Measurements from ENCODE around the gene CEP112. TPM values are rescaled to one million over a fixed set of nuclear protein-coding genes. Genes with fewer than 3 reads are reported as not detected.

Gene CEP112
- polyA plus RNA-seq, 4 donors: 14.2 to 20.3 (median 14.3) TPM

- no peak for DNase-seq (ENCODE audit: low read depth in 4 of 4, low spot score in 2 of 4)
Observed at GRCh38 chr17:66000216-66000615, 191.7 kb downstream of the CEP112 start.

GRCh38 chr17:65998675-65999074 lies 193.3 kb downstream of the CEP112 start:
- no peak for DNase-seq (ENCODE audit: low read depth in 4 of 4, low spot score in 2 of 4)

GRCh38 chr17:65994679-65995078 lies 197.3 kb downstream of the CEP112 start:
- no peak for DNase-seq (ENCODE audit: low read depth in 4 of 4, low spot score in 2 of 4)

GRCh38 chr17:65994114-65994513 lies 197.8 kb downstream of the CEP112 start:
- DNase-seq (ENCODE audit: low read depth in 4 of 4, low spot score in 2 of 4): no peak

- DNase-seq (ENCODE audit: low read depth in 4 of 4, low spot score in 2 of 4): no peak
Observed at GRCh38 chr17:65990593-65990992, 201.3 kb downstream of the CEP112 start.

- DNase-seq (ENCODE audit: low read depth in 4 of 4, low spot score in 2 of 4): no peak
Observed at GRCh38 chr17:65988451-65988850, 203.5 kb downstream of the CEP112 start.

DNA sequence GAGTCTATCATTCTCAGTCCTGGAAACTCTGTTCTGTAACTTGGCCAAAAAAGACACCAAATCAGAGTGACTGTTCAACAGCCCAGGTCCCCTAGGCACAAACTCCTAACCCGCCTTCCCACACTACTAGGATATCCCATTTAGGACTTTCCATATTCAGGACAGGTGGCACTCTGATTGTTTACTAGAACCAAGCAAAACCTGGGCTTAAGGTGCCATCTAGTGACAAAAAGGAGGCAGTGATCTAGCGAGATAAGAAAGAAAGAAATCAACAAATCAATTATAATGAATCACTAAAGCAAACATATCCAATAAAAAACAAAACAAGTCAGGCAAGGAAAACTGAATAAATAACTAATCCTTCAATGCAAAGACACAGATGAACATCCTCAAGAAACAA lies 203.9 kb downstream of the CEP112 start:
- no peak for DNase-seq (ENCODE audit: low read depth in 4 of 4, low spot score in 2 of 4)

GRCh38 chr17:65985571-65985970 lies 206.4 kb downstream of the CEP112 start:
- DNase-seq (ENCODE audit: low read depth in 4 of 4, low spot score in 2 of 4): no peak

GRCh38 chr17:65984299-65984698 lies 207.6 kb downstream of the CEP112 start:
- no peak for DNase-seq (ENCODE audit: low read depth in 4 of 4, low spot score in 2 of 4)

DNA sequence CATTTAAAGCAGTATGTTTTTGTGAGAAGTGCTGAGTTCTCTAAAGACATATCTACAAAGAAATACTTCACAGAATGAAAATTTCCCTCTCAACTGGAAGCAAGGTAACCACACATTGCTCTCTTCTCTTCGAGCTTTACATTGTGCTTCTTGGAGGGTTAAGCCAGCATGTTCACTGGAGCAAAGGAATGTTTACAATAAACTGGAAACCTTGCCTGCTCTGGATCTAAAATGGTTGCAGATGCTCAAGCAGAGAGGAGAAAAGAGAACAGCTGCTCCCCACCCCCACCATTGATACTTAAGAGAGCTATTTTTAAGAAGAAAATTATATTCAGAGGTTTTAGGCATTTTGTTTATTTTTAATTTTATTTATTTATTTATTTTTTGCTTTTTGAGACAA lies 213.1 kb downstream of the CEP112 start:
- no peak for DNase-seq (ENCODE audit: low read depth in 4 of 4, low spot score in 2 of 4)

GRCh38 chr17:65977041-65977440 lies 214.9 kb downstream of the CEP112 start:
- DNase-seq (ENCODE audit: low read depth in 4 of 4, low spot score in 2 of 4): no peak

- no peak for DNase-seq (ENCODE audit: low read depth in 4 of 4, low spot score in 2 of 4)
Observed at GRCh38 chr17:65975878-65976277, 216.1 kb downstream of the CEP112 start.

- no peak for DNase-seq (ENCODE audit: low read depth in 4 of 4, low spot score in 2 of 4)
Observed at GRCh38 chr17:65973237-65973636, 218.7 kb downstream of the CEP112 start.

GRCh38 chr17:65967372-65967771 lies 224.6 kb downstream of the CEP112 start:
- DNase-seq (ENCODE audit: low read depth in 4 of 4, low spot score in 2 of 4): no peak

DNA sequence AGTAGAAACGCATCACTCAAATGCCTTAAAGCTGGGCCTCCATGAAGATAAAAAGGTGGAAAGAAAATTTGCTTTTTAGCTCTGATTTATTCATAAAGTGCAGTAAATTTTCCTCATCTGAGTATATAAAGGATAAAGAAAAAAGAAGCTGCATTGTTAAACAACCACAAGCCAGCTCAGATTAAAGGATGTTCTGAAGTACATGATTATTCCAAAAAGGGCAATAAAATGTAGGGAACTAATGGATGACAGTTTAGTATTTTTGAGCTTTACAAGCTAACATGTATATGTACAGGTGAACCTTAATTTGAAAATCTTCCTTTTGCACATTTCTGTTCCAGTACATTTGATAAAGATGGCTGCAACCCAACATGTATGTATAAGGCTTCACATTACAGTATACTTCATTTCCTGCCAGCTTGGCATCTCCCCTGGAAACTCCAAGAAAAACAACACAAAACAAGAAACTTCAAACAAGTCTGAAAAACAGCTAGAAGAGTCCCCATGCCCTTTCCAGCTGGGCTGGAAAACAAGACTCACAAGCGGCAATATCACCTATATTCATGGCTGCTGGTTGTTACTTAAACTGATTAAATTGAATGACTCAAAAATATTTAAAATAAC lies 225.7 kb downstream of the CEP112 start:
- DNase-seq (ENCODE audit: low read depth in 4 of 4, low spot score in 2 of 4): no peak

GRCh38 chr17:65963179-65963578 lies 228.8 kb downstream of the CEP112 start:
- no peak for DNase-seq (ENCODE audit: low read depth in 4 of 4, low spot score in 2 of 4)

GRCh38 chr17:65959630-65960029 lies 232.3 kb downstream of the CEP112 start:
- no peak for DNase-seq (ENCODE audit: low read depth in 4 of 4, low spot score in 2 of 4)

GRCh38 chr17:65956814-65957213 lies 235.1 kb downstream of the CEP112 start:
- no peak for DNase-seq (ENCODE audit: low read depth in 4 of 4, low spot score in 2 of 4)

GRCh38 chr17:65954148-65954449 lies 237.8 kb downstream of the CEP112 start:
- no peak for DNase-seq (ENCODE audit: low read depth in 4 of 4, low spot score in 2 of 4)

- DNase-seq (ENCODE audit: low read depth in 4 of 4, low spot score in 2 of 4): no peak
Observed at GRCh38 chr17:65953316-65954147, 238.4 kb downstream of the CEP112 start.

DNA sequence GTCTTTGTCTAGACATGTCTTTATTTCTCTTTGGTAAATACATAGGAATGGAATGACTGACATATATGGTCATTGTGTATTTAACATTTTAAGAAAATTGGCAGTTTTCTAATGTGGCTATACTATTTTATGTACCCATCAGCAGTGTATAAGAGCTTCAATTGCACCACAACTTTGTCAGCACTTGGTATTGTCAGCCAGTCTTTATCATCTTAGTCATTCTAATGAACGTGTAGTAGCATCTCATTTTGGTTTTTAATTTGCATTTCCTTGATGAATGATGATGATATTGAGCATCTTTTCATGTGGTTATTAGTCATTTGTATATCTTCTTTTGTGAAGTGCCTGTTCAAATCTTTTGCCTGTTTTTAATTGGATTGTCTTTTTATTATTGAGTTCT lies 239.3 kb downstream of the CEP112 start:
- DNase-seq (ENCODE audit: low read depth in 4 of 4, low spot score in 2 of 4): no peak

DNA sequence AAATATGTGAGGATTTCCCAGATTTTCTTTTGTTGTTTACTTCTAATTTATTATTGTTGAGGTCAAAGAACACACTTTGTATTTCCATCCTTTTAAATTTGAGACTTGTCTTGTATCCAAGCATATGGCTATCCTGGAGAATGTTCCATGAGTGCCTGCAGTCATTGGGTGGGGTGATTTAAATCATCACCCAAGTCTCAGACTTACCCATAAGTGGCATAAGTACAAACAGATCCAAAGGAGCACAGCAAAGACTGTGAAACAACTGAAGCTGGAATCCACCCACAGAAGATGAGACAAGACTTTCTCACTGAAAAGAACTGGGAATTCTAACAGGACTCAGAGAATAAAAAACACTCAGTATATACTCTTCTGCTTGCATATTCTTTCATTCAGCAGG lies 239.9 kb downstream of the CEP112 start:
- no peak for DNase-seq (ENCODE audit: low read depth in 4 of 4, low spot score in 2 of 4)
